ENCODE data around the gene BOC.

Gene BOC

DNA sequence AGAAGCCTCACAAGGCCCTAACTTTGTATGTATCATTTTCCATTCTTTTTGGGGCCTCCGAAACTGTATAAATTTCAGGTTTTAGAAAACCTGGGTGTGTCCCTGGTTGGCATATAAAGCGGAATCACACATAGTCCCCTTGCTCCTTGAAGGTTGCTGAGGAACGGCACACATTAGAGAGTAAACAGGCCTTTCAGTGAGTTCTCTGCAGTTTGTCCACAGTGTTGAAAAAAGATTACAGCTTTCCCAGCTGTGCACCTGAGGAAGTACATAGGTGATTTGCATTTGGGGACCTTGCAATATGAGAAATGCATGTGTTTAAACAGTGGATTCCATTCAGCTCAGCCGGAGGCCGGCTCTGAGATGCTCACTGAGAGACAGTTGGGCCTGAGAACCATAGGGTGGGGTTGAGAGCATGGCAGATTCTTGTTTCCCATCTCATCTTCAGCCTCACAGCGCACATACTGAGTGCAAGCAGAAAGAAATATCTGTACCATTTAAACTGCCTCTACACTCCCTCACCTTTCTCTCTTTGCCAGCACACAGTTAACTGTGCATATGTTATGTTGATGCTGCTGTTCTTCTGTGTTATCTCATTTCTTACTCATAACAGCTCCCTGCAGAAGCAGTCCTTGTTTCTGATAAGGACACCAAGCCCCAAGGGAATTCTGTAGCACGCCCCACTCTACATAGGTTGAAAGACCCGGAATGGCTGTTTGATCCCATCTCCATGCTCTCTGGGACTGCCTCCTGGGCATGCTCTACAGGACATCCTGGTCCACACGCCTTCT, 60.4 kb downstream of the BOC start:
- H3K4me3 ChIP-seq (replicated peaks; ENCODE audit: low read depth, low read length) = no peak overlapping the region
- TF ChIP-seq, protein P1, sequence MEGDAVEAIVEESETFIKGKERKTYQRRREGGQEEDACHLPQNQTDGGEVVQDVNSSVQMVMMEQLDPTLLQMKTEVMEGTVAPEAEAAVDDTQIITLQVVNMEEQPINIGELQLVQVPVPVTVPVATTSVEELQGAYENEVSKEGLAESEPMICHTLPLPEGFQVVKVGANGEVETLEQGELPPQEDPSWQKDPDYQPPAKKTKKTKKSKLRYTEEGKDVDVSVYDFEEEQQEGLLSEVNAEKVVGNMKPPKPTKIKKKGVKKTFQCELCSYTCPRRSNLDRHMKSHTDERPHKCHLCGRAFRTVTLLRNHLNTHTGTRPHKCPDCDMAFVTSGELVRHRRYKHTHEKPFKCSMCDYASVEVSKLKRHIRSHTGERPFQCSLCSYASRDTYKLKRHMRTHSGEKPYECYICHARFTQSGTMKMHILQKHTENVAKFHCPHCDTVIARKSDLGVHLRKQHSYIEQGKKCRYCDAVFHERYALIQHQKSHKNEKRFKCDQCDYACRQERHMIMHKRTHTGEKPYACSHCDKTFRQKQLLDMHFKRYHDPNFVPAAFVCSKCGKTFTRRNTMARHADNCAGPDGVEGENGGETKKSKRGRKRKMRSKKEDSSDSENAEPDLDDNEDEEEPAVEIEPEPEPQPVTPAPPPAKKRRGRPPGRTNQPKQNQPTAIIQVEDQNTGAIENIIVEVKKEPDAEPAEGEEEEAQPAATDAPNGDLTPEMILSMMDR (IDR thresholded peaks at IDR 0.05; ENCODE audit: low read length, missing control alignments) = no peak
- no peak for DNase-seq (ENCODE audit: low read depth)

DNA sequence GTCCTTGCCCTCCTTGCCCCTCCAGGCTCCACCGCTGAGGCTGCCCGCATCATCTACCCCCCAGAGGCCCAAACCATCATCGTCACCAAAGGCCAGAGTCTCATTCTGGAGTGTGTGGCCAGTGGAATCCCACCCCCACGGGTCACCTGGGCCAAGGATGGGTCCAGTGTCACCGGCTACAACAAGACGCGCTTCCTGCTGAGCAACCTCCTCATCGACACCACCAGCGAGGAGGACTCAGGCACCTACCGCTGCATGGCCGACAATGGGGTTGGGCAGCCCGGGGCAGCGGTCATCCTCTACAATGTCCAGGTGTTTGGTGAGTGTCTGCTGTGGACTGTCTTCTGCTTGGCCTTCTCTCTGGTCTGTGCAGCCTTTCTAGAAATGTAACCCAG, 61.0 kb downstream of the BOC start:
- DNase-seq (ENCODE audit: low read depth) = no peak
- TF ChIP-seq, protein P1 (IDR thresholded peaks at IDR 0.05; ENCODE audit: low read length, missing control alignments) = no peak
- H3K4me3 ChIP-seq (replicated peaks; ENCODE audit: low read depth, low read length) = no peak overlapping the region

GRCh38 chr3:113273011-113273410, 61.7 kb downstream of the BOC start:
- TF ChIP-seq, protein P1 (IDR thresholded peaks at IDR 0.05; ENCODE audit: low read length, missing control alignments) = no peak
- no peak for DNase-seq (ENCODE audit: low read depth)
- H3K4me3 ChIP-seq (replicated peaks; ENCODE audit: low read depth, low read length) = no peak overlapping the region

DNA sequence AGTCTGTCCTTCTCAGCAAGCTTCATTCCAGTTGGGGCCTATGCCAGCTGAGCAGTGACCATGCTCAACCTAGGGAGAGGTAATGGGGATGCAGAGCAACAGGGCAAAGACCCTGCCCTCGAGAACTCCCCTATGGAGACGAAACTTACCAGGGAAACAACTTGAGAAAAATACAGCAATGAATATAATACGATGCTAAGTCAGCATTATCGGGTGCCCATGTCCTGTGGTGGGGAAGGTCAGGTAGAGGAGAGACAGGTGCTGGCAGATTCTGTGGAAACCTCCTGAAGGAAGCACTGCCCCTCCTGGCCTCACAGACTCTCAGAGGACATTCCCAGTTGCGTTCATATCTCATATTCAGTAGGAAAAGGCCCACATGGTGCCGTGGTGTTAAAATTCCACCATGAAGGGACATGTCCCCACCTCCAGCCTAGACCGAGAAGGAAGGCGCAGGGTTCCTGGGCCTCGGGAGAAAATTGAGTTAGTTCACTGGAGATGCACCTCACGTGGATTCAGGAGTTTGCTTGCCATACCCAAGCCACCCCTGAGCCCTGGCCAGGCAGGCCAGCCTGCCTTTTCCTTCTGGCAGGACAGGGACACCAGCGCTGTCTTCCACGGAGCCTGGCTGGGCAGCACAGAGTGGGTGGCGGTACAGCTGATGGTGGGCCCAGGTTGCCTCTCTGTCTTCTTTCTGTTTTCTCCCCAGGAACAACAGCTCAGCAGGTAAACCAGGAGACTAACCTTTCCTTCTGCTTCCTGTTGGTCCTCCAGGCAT, 62.4 kb downstream of the BOC start:
- no peak for DNase-seq (ENCODE audit: low read depth)
- TF ChIP-seq, protein P1 (IDR thresholded peaks at IDR 0.05; ENCODE audit: low read length, missing control alignments) = no peak
- no peak overlapping the region for H3K4me3 ChIP-seq (replicated peaks; ENCODE audit: low read depth, low read length)

- TF ChIP-seq, protein P1 (IDR thresholded peaks at IDR 0.05; ENCODE audit: low read length, missing control alignments) = no peak
- no peak overlapping the region for H3K4me3 ChIP-seq (replicated peaks; ENCODE audit: low read depth, low read length)
- no peak for DNase-seq (ENCODE audit: low read depth)
Measured at GRCh38 chr3:113274425-113275257, 63.3 kb downstream of the BOC start.

DNA sequence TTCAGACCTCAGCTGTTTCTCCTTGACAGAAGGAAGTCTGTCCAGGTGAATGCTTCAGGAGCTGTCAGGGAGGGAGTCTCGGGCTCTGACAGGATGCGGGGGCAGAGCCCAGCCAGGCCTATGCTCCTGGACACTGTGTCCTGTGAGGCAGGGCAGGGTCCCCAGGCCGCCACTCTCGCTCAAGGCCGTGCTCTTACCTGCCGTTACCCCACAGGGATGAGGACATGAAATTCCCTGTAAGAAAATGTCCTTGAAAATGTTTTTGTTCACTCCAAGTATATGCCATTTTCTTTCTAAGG, 63.9 kb downstream of the BOC start:
- H3K4me3 ChIP-seq (replicated peaks; ENCODE audit: low read depth, low read length) = no peak overlapping the region
- TF ChIP-seq, protein P1 (IDR thresholded peaks at IDR 0.05; ENCODE audit: low read length, missing control alignments) = no peak

More for the DNA sequence above, 63.9 kb downstream of the BOC start:
- no peak for DNase-seq (ENCODE audit: low read depth)

Data from fibroblast of pulmonary artery (primary cell).